Fibroblast of lung (primary cell): ENCODE measurements around the gene MEGF10.

ENCODE experiments used
- EZH2 ChIP-seq: IDR thresholded peaks from 2 replicates; pipeline ENCODE4 v1.5.1; 2012; ENCODE audit warnings: low read length, control low read depth, mild to moderate bottlenecking; ENCODE audit errors: missing control alignments
- TF ChIP-seq, protein P1 (sequence below), 2 donors: IDR thresholded peaks in 1 of 2; conservative IDR thresholded peaks in 1 of 2; 1 replicate in 1 of 2; 2 replicates in 1 of 2; pipeline ENCODE4 v1.5.1; 2011 to 2012; ENCODE audit warnings: low read length in 2 of 2, control low read depth in 1 of 2, inconsistent platforms in 1 of 2, low read depth in 1 of 2, mild to moderate bottlenecking in 1 of 2

DNA sequence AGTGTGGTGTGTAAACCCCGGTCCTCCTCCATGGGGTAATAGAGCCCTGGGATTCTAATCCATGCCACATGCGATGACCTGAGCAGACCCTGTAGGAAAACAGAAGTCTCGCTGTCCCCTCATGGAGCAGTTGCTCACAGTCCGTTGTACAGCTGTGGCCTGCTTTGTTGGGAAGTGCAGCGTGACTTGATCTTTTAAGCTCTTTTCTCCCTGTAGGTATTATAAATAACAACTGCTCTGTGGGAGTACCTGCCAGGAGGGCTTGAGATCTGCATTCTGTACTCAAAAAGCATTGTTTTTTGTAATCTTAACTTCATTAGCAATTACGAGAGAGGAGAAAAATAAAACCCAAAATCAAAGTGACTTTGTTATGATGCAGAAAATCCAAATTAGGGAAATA is 17.3 kb downstream of the MEGF10 start:
- TF ChIP-seq EZH2 = no peak
- TF ChIP-seq, protein P1, sequence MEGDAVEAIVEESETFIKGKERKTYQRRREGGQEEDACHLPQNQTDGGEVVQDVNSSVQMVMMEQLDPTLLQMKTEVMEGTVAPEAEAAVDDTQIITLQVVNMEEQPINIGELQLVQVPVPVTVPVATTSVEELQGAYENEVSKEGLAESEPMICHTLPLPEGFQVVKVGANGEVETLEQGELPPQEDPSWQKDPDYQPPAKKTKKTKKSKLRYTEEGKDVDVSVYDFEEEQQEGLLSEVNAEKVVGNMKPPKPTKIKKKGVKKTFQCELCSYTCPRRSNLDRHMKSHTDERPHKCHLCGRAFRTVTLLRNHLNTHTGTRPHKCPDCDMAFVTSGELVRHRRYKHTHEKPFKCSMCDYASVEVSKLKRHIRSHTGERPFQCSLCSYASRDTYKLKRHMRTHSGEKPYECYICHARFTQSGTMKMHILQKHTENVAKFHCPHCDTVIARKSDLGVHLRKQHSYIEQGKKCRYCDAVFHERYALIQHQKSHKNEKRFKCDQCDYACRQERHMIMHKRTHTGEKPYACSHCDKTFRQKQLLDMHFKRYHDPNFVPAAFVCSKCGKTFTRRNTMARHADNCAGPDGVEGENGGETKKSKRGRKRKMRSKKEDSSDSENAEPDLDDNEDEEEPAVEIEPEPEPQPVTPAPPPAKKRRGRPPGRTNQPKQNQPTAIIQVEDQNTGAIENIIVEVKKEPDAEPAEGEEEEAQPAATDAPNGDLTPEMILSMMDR (conservative IDR thresholded peaks at IDR 0.05 in 1 of 2, IDR thresholded peaks at IDR 0.05 in 1 of 2; ENCODE audit: low read depth in 1 of 2, low read length in 2 of 2) = no peak
